DND-41 (cell line): ENCODE measurements around the gene RSPO3.

Experiments used
- ATAC-seq: fragments of 200-7000 bp; cut with Tn5 transposase; 3 replicates; pipeline ENCODE4 v1.9.1; 2021; ENCODE audit warnings: low read depth; ENCODE audit not compliant: insufficient read depth
- DNase-seq: peaks from one replicate; pipeline ENCODE4 v3.0.0-alpha.2; 2020
- H2AFZ ChIP-seq: 2 replicates; pipeline ENCODE4 v1.6.0; 2012; ENCODE audit warnings: low read depth, low read length
- H3K27ac ChIP-seq: 2 replicates; pipeline ENCODE4 v1.5.1; 2012; ENCODE audit warnings: low read length, inconsistent platforms
- H3K27me3 ChIP-seq: fragments of 200-600 bp; sonication (generic); 2 replicates; pipeline ENCODE4 v1.6.0; 2012; ENCODE audit warnings: low read length, mild to moderate bottlenecking, inconsistent platforms; ENCODE audit not compliant: insufficient read depth, poor library complexity
- H3K36me3 ChIP-seq: 2 replicates; pipeline ENCODE4 v1.5.1; 2012; ENCODE audit warnings: low read length, inconsistent platforms; ENCODE audit not compliant: insufficient read depth
- H3K4me1 ChIP-seq: 2 replicates; pipeline ENCODE4 v1.5.1; 2012; ENCODE audit warnings: mild to moderate bottlenecking, low read length; ENCODE audit not compliant: insufficient read depth
- H3K4me2 ChIP-seq: 2 replicates; pipeline ENCODE4 v1.6.0; 2012; ENCODE audit warnings: mild to moderate bottlenecking, moderate library complexity, low read length, inconsistent platforms; ENCODE audit not compliant: insufficient read depth
- H3K4me3 ChIP-seq, 2 experiments: fragments of 200-600 bp in 1 of 2; shearing (Covaris generic) in 1 of 2; 2 replicates each; pipeline ENCODE4 v1.5.1; 2012 to 2016; ENCODE audit warnings: inconsistent platforms in 2 of 2, low read length in 2 of 2, mild to moderate bottlenecking in 2 of 2, low read depth in 1 of 2, moderate library complexity in 1 of 2
- H3K79me2 ChIP-seq: 2 replicates; pipeline ENCODE4 v1.6.0; 2012; ENCODE audit warnings: low read length, inconsistent platforms; ENCODE audit not compliant: insufficient read depth
- H3K9ac ChIP-seq: 2 replicates; pipeline ENCODE4 v1.6.0; 2012; ENCODE audit warnings: low read depth, mild to moderate bottlenecking, inconsistent platforms, low read length, moderate library complexity
- H3K9me3 ChIP-seq: 2 replicates; pipeline ENCODE4 v1.5.1; 2012; ENCODE audit warnings: low read length, moderate library complexity, mild to moderate bottlenecking, inconsistent platforms; ENCODE audit not compliant: insufficient read depth, severe bottlenecking
- H4K20me1 ChIP-seq: 2 replicates; pipeline ENCODE4 v1.6.0; 2012; ENCODE audit warnings: low read length; ENCODE audit not compliant: insufficient read depth
- CTCF ChIP-seq: IDR thresholded peaks from 2 replicates; pipeline ENCODE4 v1.5.1; 2012; ENCODE audit warnings: borderline replicate concordance, low read length, moderate library complexity, mild to moderate bottlenecking; ENCODE audit not compliant: poor library complexity, severe bottlenecking; ENCODE audit errors: extremely low read depth
- EZH2 ChIP-seq: IDR thresholded peaks from 3 replicates; pipeline ENCODE4 v1.6.1; 2012; ENCODE audit warnings: borderline replicate concordance, low read depth, mild to moderate bottlenecking, moderate library complexity, low read length, inconsistent platforms; ENCODE audit not compliant: severe bottlenecking

RSPO3 gene

DNA sequence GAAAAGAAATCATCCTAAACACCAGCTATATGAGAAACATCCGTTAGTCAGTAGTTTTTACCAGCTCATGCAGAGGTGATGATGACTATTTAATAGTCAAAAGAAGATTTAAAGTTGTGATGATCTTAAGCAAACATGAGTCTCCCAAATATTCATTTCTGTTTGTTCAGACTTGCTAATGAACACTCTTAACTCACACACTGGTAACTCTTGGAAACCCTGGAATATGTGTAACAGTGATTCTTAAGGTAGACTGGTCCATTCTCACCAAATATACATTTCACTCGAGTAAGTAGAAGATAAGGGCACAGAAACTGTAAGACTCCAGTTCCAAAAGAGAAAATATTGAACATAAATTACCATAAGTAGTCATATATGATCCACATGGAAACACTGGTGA is 29.1 kb downstream of the RSPO3 start:
- Histone ChIP-seq H3K27ac (no peak overlapping the region), H3K9ac (no peak overlapping the region), H3K79me2 (no peaks in the 10 kb centered on the region), H3K36me3 (no peaks in the 10 kb centered on the region), H4K20me1 (no peaks in the 10 kb centered on the region), H3K4me1 (no peaks in the 10 kb centered on the region), H3K4me2 (no peak overlapping the region), H3K9me3 (no peaks in the 10 kb centered on the region), H3K4me3 (no peak overlapping the region), H3K27me3 (no peaks in the 10 kb centered on the region), H2AFZ (no peak overlapping the region)
- no peak for TF ChIP-seq EZH2
- no peak for TF ChIP-seq CTCF
- no peak for DNase-seq
- ATAC-seq, result no peak

DNA sequence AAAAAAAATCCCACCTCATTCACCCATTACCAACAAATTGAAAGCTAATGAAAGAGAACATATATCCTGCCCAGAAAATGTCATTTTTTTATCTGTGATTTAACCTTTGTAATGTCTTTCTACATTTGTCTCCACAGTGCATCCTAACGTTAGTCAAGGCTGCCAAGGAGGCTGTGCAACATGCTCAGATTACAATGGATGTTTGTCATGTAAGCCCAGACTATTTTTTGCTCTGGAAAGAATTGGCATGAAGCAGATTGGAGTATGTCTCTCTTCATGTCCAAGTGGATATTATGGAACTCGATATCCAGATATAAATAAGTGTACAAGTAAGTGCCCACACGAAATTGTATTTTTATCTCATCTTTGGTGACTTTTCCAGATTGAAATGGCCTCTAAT is 30.0 kb downstream of the RSPO3 start:
- Histone ChIP-seq H3K27me3 (no peaks in the 10 kb centered on the region), H4K20me1 (no peaks in the 10 kb centered on the region), H3K36me3 (no peaks in the 10 kb centered on the region), H3K4me1 (no peaks in the 10 kb centered on the region), H2AFZ (no peak overlapping the region), H3K27ac (no peak overlapping the region), H3K9me3 (no peaks in the 10 kb centered on the region), H3K79me2 (no peaks in the 10 kb centered on the region), H3K9ac (no peak overlapping the region), H3K4me3 (no peak overlapping the region), H3K4me2 (no peak overlapping the region)
- TF ChIP-seq CTCF (no peak), EZH2 (no peak)
- DNase-seq, result no peak
- ATAC-seq, result no peak

- Histone ChIP-seq H3K4me1 (no peaks in the 10 kb centered on the region), H2AFZ (no peak overlapping the region), H3K9ac (no peak overlapping the region), H3K4me3 (no peak overlapping the region), H3K27me3 (no peaks in the 10 kb centered on the region), H3K79me2 (no peaks in the 10 kb centered on the region), H3K27ac (no peak overlapping the region), H3K36me3 (no peaks in the 10 kb centered on the region), H3K9me3 (no peaks in the 10 kb centered on the region), H3K4me2 (no peak overlapping the region), H4K20me1 (no peaks in the 10 kb centered on the region)
- DNase-seq (no peak), ATAC-seq (no peak)
- no peak for TF ChIP-seq EZH2
- no peak for TF ChIP-seq CTCF
These were observed 36.0 kb downstream of the RSPO3 start for GRCh38 chr6:127154509-127154908.

DNA sequence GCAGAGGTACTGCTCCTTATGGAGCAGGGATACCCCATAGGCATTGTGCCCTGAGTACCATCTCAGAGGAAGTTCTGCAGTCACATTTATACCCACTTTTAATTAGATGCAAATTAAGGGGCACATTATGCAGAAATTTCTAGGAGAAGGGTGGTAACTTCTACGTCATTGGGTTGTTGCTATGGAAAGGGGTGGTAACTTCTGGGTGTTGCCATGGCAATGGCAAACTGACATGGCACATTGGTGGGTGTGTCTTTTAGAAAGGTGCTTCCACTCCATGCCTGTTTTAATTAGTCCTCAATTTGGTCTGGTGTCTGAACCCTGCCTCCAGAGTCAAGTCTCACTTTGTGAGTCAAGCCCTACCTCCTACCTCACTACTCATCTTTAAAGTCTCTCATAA is 42.0 kb downstream of the RSPO3 start:
- H3K36me3 ChIP-seq, result no peaks in the 10 kb centered on the region
- ATAC-seq (no peak), DNase-seq (no peak)
- no peak overlapping the region for H3K4me3 ChIP-seq
- H3K9me3 ChIP-seq, result no peaks in the 10 kb centered on the region
- no peak overlapping the region for H3K9ac ChIP-seq
- TF ChIP-seq CTCF, result no peak
- no peak for TF ChIP-seq EZH2
- H3K4me2 ChIP-seq, result no peak overlapping the region
- no peaks in the 10 kb centered on the region for H3K27me3 ChIP-seq
- H3K27ac ChIP-seq, result no peak overlapping the region
- H2AFZ ChIP-seq, result no peak overlapping the region
- H3K79me2 ChIP-seq, result no peaks in the 10 kb centered on the region
- no peaks in the 10 kb centered on the region for H3K4me1 ChIP-seq
- no peaks in the 10 kb centered on the region for H4K20me1 ChIP-seq
